VCaP (cell line): ENCODE measurements around the gene TUFM.
A peak's percentile ranks its signal among the peaks of the same experiment; 100 is the strongest.
"Not testable (repeated sequence)": the region's sequence is repeated elsewhere in the genome, so short reads cannot be mapped to it uniquely, and the experiment has no call there.

Experiments
- H3K27ac ChIP-seq: fragments of 450-650 bp; 2 replicates; pipeline ENCODE4 v1.5.1; 2017
- CTCF ChIP-seq: fragments of 450-650 bp; conservative IDR thresholded peaks from 2 replicates; pipeline ENCODE4 v1.5.1; 2017; ENCODE audit warnings: mild to moderate bottlenecking, moderate library complexity

TUFM gene

GRCh38 chr16:28846080-28846932 lies at the start of gene TUFM:
TSS of gene TUFM (minus strand) at chr16:28846348. CDS start at chr16:28846269, 79 bp downstream.
- TF ChIP-seq CTCF: peak; percentile 65
- peak within 1 kb of the TSS; percentile 74 for H3K27ac ChIP-seq

- no peak for TF ChIP-seq CTCF
- H3K27ac ChIP-seq: no peak overlapping the region
Measured at GRCh38 chr16:28895609-28896008, 49.5 kb upstream of the TUFM start.

- H3K27ac ChIP-seq: no peak overlapping the region
- TF ChIP-seq CTCF: no peak
Measured at GRCh38 chr16:28893291-28893690, 47.1 kb upstream of the TUFM start.

DNA sequence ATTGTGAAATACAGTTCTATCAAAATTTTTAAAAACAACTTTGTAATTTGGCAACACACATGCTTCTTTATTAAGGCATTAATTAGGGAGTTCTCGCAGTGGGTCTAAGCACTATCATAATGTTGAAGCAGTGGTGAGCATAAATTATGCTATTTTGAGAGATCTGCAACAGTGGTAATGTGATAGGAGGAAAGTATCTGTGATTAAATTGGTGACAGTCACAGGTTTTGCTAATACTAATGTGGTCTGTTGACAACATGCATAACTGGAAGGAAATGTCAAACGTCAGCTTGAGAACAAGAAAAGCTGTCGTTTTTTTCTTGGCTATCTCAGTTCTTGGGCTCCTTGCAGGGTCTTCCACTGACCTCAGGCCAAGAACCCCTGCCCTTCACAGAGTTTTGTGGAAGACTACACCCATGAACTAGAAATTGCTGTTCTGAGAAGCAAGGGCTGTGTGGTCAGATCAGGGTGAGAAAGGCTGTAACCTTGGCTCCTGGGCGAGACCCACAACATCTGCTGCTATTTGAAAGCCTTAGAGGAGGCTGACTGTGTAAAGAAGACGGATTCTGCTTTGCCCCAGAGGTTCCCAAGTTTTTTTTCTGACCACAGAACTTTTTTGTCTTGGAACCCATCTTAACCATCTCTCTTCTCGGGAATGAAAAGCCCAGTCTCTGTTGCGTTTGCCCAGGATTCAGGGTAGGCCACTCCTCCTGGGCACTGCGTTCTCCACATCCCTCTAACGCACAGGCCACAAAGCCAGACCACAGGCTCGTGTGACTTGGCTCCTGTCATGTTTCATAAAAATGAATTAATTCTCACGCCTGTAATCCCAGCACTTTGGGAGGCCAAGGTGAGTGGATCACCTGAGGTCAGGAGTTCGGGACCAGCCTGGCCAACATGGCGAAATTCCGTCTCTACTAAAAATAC lies 46.1 kb upstream of the TUFM start:
- H3K27ac ChIP-seq: no peak overlapping the region
- TF ChIP-seq CTCF: no peak

DNA sequence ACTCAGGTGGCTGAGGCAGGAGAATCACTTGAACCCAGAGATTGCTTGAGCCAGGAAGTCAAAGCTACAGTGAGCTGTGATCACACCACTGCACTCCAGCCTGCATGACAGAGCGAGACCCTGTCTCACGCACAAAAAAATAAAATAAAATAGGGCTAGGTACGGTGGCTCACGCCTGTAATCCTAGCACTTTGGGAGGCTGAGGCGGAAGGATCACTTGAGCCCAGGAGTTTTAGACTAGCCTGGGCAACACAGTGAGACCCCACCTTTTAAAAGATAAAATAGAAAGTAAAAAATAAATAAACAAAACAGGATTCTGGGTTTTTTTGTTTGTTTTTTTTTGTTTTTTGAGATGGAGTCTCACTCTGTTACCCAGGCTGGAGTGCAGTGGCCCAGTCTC lies 44.2 kb upstream of the TUFM start:
- H3K27ac ChIP-seq: not testable (repeated sequence)

DNA sequence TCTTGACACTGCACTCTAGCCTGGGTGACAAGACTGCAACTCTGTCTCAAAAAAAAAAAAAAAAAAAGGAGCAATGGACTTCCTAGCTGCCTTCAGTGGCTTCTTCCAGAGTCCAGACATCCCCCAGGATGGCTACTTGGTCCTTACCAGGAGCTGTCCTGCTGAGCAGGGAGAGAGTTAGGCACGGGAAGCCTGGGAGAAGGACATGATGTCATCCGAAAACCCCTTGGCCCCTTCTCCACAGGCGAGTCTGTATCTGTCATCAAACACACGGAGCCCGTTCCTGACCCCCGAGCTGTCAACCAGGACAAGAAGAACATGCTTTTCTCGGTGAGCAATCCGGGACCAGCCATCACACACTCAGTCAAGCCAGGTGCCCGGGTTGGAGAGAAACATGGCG lies 40.8 kb upstream of the TUFM start:
- no peak for TF ChIP-seq CTCF

GRCh38 chr16:28884045-28884444 lies 37.9 kb upstream of the TUFM start:
- TF ChIP-seq CTCF: no peak

More for the DNA sequence above, 40.8 kb upstream of the TUFM start:
- no peak overlapping the region for H3K27ac ChIP-seq

More at GRCh38 chr16:28884045-28884444, 37.9 kb upstream of the TUFM start:
- no peak overlapping the region for H3K27ac ChIP-seq
